Dermis lymphatic vessel endothelial cell (primary cell): ENCODE data around the gene NDP. TPM values are rescaled to one million over a fixed set of nuclear protein-coding genes. Genes with fewer than 3 reads are reported as not detected.

Source experiments
- total RNA-seq: library from RNA; depleted of rRNA; stranded (reverse); fragments of >200 nt; gene quantifications from 2 replicates; pipeline ENCODE4 v1.2.1, GENCODE V29; 2014

The NDP gene, protein sequence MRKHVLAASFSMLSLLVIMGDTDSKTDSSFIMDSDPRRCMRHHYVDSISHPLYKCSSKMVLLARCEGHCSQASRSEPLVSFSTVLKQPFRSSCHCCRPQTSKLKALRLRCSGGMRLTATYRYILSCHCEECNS
- not detected in 2 replicates for total RNA-seq

DNA sequence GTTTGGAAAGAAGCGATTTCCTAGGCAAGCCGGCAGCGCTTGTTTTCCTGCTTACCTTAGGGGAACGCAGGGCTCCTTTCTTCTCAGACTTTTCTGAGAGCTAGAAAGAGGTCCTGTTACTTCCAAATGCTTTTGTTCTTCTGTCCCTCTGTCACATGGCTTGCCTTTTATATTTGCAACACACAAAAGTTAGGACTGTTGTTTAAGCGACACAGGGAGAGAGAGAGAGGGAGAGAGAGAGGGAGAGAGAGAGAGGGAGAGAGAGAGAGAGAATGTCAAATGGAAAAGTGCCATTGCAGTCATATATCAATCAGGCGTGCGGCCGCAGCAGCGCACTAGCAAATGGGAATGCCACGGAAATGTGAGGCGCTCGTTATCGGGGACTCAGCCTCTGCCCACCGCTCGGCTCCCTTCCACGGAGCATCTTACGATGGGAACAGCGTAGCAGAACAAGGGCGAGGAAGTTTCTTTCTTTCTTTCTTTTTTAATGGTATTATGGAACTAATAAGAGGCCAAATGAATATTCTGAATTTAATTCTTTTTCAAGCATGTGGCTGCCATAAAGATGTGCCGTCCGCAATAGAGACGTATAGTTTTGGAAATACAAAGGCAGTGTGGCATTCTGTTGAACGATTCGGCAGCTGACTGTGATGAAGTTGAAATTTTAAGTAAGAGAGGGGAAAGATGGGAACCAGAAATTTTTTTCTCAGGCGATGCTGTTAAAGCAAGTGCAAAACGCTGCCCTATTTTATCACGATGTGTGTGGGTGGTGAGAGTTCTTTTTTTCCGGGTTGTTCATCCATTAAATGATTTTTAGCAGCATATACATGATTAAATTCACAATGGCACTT lies at the start of gene NDP:
TSS of gene NDP (minus strand) at position 142 of the 851 bp plus-strand sequence. CDS start 14,745 bp downstream, outside the sequence.

Other genes with a start within 250 kb of the NDP start
- 0.09 TPM in 1 of 2 replicates, not detected in the other for gene MAOB, start 90.9 kb downstream of the NDP start, total RNA-seq